ENCODE data around the gene FXYD1.

The FXYD1 gene

GRCh38 chr19:35114353-35115176 lies 24.1 kb upstream of the FXYD1 start:
- Histone ChIP-seq H3K9ac (ENCODE audit: low read depth, low read length) (no peak overlapping the region), H2AFZ (ENCODE audit: low read depth, low read length) (no peak overlapping the region), H3K4me3 (ENCODE audit: low read depth in 1 of 2, low read length in 2 of 2) (no peak overlapping the region), H3K9me3 (ENCODE audit: insufficient read depth, low read length, severe bottlenecking) (no peaks in the 10 kb centered on the region), H3K27ac (ENCODE audit: low read length) (no peak overlapping the region), H3K4me2 (ENCODE audit: insufficient read depth, low read length) (no peak overlapping the region), H3K4me1 (ENCODE audit: insufficient read depth, low read length) (no peaks in the 10 kb centered on the region), H3K79me2 (ENCODE audit: insufficient read depth, low read length) (no peaks in the 10 kb centered on the region), H3K27me3 (ENCODE audit: insufficient read depth, low read length, poor library complexity) (no peaks in the 10 kb centered on the region), H4K20me1 (ENCODE audit: insufficient read depth, low read length) (0 out of 2 replicates have a peak, but pooled peaks cover 4% of the 10 kb centered on the region), H3K36me3 (ENCODE audit: insufficient read depth, low read length) (no peaks in the 10 kb centered on the region)
- TF ChIP-seq CTCF (IDR thresholded peaks at IDR 0.05; ENCODE audit: borderline replicate concordance, extremely low read depth, low read length, poor library complexity, severe bottlenecking), result peak; percentile 94
- no peak for TF ChIP-seq EZH2 (IDR thresholded peaks at IDR 0.05; ENCODE audit: borderline replicate concordance, low read depth, low read length, severe bottlenecking)
- peak; percentile 75 for DNase-seq
- peak; percentile 94 for ATAC-seq (ENCODE audit: insufficient read depth, low read depth)

GRCh38 chr19:35115177-35115951 lies 23.3 kb upstream of the FXYD1 start, which contains the start of gene FXYD3:
TSS of gene FXYD3 (plus strand) at chr19:35115823. CDS start at chr19:35119377, 3,554 bp downstream.
- no peak within 1 kb of the TSS for H3K4me2 ChIP-seq (ENCODE audit: insufficient read depth, low read length)
- H4K20me1 ChIP-seq (ENCODE audit: insufficient read depth, low read length), result 0 out of 2 replicates have a peak, but pooled peaks cover 4% of the 10 kb centered on the region
- H3K36me3 ChIP-seq (ENCODE audit: insufficient read depth, low read length), result no peaks in the 10 kb centered on the region
- no peak within 1 kb of the TSS for H3K27ac ChIP-seq (ENCODE audit: low read length)
- DNase-seq (no peak), ATAC-seq (ENCODE audit: insufficient read depth, low read depth) (no peak)
- no peaks in the 10 kb centered on the region for H3K27me3 ChIP-seq (ENCODE audit: insufficient read depth, low read length, poor library complexity)
- no peak within 1 kb of the TSS for H3K9ac ChIP-seq (ENCODE audit: low read depth, low read length)
- no peak within 1 kb of the TSS for H2AFZ ChIP-seq (ENCODE audit: low read depth, low read length)
- TF ChIP-seq EZH2 (IDR thresholded peaks at IDR 0.05; ENCODE audit: borderline replicate concordance, low read depth, low read length, severe bottlenecking) (no peak), CTCF (IDR thresholded peaks at IDR 0.05; ENCODE audit: borderline replicate concordance, extremely low read depth, low read length, poor library complexity, severe bottlenecking) (no peak)
- H3K4me1 ChIP-seq (ENCODE audit: insufficient read depth, low read length), result no peaks in the 10 kb centered on the region
- H3K9me3 ChIP-seq (ENCODE audit: insufficient read depth, low read length, severe bottlenecking), result no peaks in the 10 kb centered on the region
- H3K4me3 ChIP-seq (ENCODE audit: low read depth in 1 of 2, low read length in 2 of 2), result no peak within 1 kb of the TSS
- H3K79me2 ChIP-seq (ENCODE audit: insufficient read depth, low read length), result no peaks in the 10 kb centered on the region

- DNase-seq (no peak), ATAC-seq (ENCODE audit: insufficient read depth, low read depth) (no peak)
- H3K36me3 ChIP-seq (ENCODE audit: insufficient read depth, low read length), result no peaks in the 10 kb centered on the region
- H3K4me2 ChIP-seq (ENCODE audit: insufficient read depth, low read length), result no peak overlapping the region
- H3K9ac ChIP-seq (ENCODE audit: low read depth, low read length), result no peak overlapping the region
- no peaks in the 10 kb centered on the region for H3K9me3 ChIP-seq (ENCODE audit: insufficient read depth, low read length, severe bottlenecking)
- no peaks in the 10 kb centered on the region for H3K4me1 ChIP-seq (ENCODE audit: insufficient read depth, low read length)
- H2AFZ ChIP-seq (ENCODE audit: low read depth, low read length), result no peak overlapping the region
- TF ChIP-seq EZH2 (IDR thresholded peaks at IDR 0.05; ENCODE audit: borderline replicate concordance, low read depth, low read length, severe bottlenecking) (no peak), CTCF (IDR thresholded peaks at IDR 0.05; ENCODE audit: borderline replicate concordance, extremely low read depth, low read length, poor library complexity, severe bottlenecking) (no peak)
- H3K79me2 ChIP-seq (ENCODE audit: insufficient read depth, low read length), result no peaks in the 10 kb centered on the region
- no peaks in the 10 kb centered on the region for H3K27me3 ChIP-seq (ENCODE audit: insufficient read depth, low read length, poor library complexity)
- H3K4me3 ChIP-seq (ENCODE audit: low read depth in 1 of 2, low read length in 2 of 2), result no peak overlapping the region
- H3K27ac ChIP-seq (ENCODE audit: low read length), result no peak overlapping the region
- 0 out of 2 replicates have a peak, but pooled peaks cover 4% of the 10 kb centered on the region for H4K20me1 ChIP-seq (ENCODE audit: insufficient read depth, low read length)
Observed at GRCh38 chr19:35116072-35116801, 22.4 kb upstream of the FXYD1 start.

All from DND-41 (cell line).